NCI-H1105 (cell line): ENCODE data around the gene TFPT.

Experiments
- DNase-seq: peaks from one replicate; lab custom pipeline; 2025; lab: John Stamatoyannopoulos, UW

The TFPT gene

GRCh38 chr19:54115109-54116063 is at the start of gene TFPT, which contains the start of gene PRPF31:
TFPT (minus strand) TSS chr19:54115657; CDS start chr19:54115269, 388 bp downstream.
PRPF31 (plus strand) TSS chr19:54115754; CDS start chr19:54118279, 2,525 bp downstream.
- peak; percentile 98 for DNase-seq

GRCh38 chr19:54165222-54165621 is 49.8 kb upstream of the TFPT start:
- DNase-seq, result no peak

GRCh38 chr19:54164369-54165068 is 49.1 kb upstream of the TFPT start:
- DNase-seq, result no peak

- no peak for DNase-seq
Measured at GRCh38 chr19:54162884-54163283, 47.4 kb upstream of the TFPT start.

GRCh38 chr19:54162241-54162805 is 46.9 kb upstream of the TFPT start:
- no peak for DNase-seq

GRCh38 chr19:54160854-54161253 is 45.4 kb upstream of the TFPT start:
- no peak for DNase-seq

GRCh38 chr19:54160182-54160811 is 44.8 kb upstream of the TFPT start:
- DNase-seq, result peak; percentile 34

GRCh38 chr19:54159352-54160181 is 44.1 kb upstream of the TFPT start, which contains the start of gene LENG1:
LENG1 (minus strand) TSS chr19:54159721; CDS start chr19:54159695, 26 bp downstream.
- DNase-seq, result peak; percentile 100

GRCh38 chr19:54158812-54159351 is 43.4 kb upstream of the TFPT start:
- DNase-seq, result no peak

- DNase-seq, result no peak
Measured at GRCh38 chr19:54156953-54157352, 41.5 kb upstream of the TFPT start.

- no peak for DNase-seq
Measured at GRCh38 chr19:54156490-54156889, 41.0 kb upstream of the TFPT start.

- no peak for DNase-seq
Measured at GRCh38 chr19:54155694-54156093, 40.2 kb upstream of the TFPT start.

GRCh38 chr19:54154603-54155345 is 39.3 kb upstream of the TFPT start:
- no peak for DNase-seq

- DNase-seq, result no peak
Measured at GRCh38 chr19:54153731-54154326, 38.4 kb upstream of the TFPT start.

GRCh38 chr19:54152878-54153524 is 37.5 kb upstream of the TFPT start:
- no peak for DNase-seq

- DNase-seq, result no peak
Measured at GRCh38 chr19:54152267-54152666, 36.8 kb upstream of the TFPT start.

- no peak for DNase-seq
Measured at GRCh38 chr19:54151362-54152035, 36.0 kb upstream of the TFPT start.

GRCh38 chr19:54149021-54149812 is 33.8 kb upstream of the TFPT start:
- DNase-seq, result no peak
